GM06990 (cell line): Measurements from ENCODE around the gene NR2F2.

Source experiments
- DNase-seq: peaks from one replicate; pipeline ENCODE4 v3.0.0-alpha.2; 2011; ENCODE audit not compliant: insufficient read length; ENCODE audit errors: extremely low read depth
- H3K27me3 ChIP-seq: replicated peaks from 2 replicates; pipeline ENCODE4 v1.6.0; 2011; ENCODE audit warnings: low read length; ENCODE audit not compliant: control insufficient read depth, insufficient read depth
- H3K36me3 ChIP-seq: 2 replicates; pipeline ENCODE4 v1.5.1; 2011; ENCODE audit warnings: low read length; ENCODE audit not compliant: control insufficient read depth, insufficient read depth
- H3K4me3 ChIP-seq: replicated peaks from 2 replicates; pipeline ENCODE4 v1.5.1; 2011; ENCODE audit warnings: low read depth, mild to moderate bottlenecking, control low read depth, low read length
- CTCF ChIP-seq: IDR thresholded peaks from 2 replicates; pipeline ENCODE4 v1.5.1; 2011; ENCODE audit warnings: low read length, control low read depth, mild to moderate bottlenecking, inconsistent platforms; ENCODE audit not compliant: insufficient read depth, poor library complexity, severe bottlenecking

Gene NR2F2

GRCh38 chr15:96341513-96342405 lies 11.3 kb downstream of the NR2F2 start:
- no peak overlapping the region for H3K4me3 ChIP-seq
- no peak for TF ChIP-seq CTCF
- H3K27me3 ChIP-seq, result no peaks in the 10 kb centered on the region; the same call in 1 of the 2 replicates
- no peaks in the 10 kb centered on the region for H3K36me3 ChIP-seq
- DNase-seq, result no peak

- Histone ChIP-seq H3K27me3 (no peaks in the 10 kb centered on the region; the same call in 1 of the 2 replicates), H3K36me3 (no peaks in the 10 kb centered on the region), H3K4me3 (no peak overlapping the region)
- TF ChIP-seq CTCF, result no peak
- no peak for DNase-seq
These were observed 12.1 kb downstream of the NR2F2 start for GRCh38 chr15:96342406-96343112.

GRCh38 chr15:96343113-96344059 lies 12.9 kb downstream of the NR2F2 start:
- H3K4me3 ChIP-seq, result no peak overlapping the region

GRCh38 chr15:96344060-96344705 lies 13.7 kb downstream of the NR2F2 start:
- Histone ChIP-seq H3K27me3 (no peaks in the 10 kb centered on the region; the same call in 1 of the 2 replicates), H3K4me3 (no peak overlapping the region), H3K36me3 (no peaks in the 10 kb centered on the region)
- no peak for DNase-seq
- no peak for TF ChIP-seq CTCF

More at GRCh38 chr15:96343113-96344059, 12.9 kb downstream of the NR2F2 start:
- H3K36me3 ChIP-seq, result no peaks in the 10 kb centered on the region
- no peak for TF ChIP-seq CTCF
- no peaks in the 10 kb centered on the region; the same call in 1 of the 2 replicates for H3K27me3 ChIP-seq
- DNase-seq, result no peak
